Measurements from ENCODE around the gene TMTC1.

Gene TMTC1

DNA sequence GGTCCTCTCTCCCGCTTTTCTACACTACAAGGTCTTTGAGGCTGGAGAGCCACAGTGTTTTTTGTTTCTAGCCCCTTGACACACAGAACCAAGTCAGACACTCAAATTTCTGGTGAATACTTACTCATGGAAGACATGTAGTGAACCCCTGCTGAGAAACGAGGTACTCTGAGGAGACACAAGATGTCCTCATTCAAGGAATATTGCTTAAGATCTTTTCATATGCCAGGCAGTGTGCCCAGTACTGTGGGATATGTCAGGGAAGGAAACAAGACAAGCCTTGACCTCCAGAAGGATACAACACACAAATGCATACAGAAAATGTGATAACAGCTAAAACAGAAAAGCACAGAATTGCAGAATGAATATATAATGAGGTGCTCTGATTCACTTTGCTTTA is 75.9 kb downstream of the TMTC1 start:
- no peak for DNase-seq

- DNase-seq: no peak
Observed at GRCh38 chr12:29706311-29706710, 77.4 kb downstream of the TMTC1 start.

GRCh38 chr12:29703528-29703927 is 80.2 kb downstream of the TMTC1 start:
- no peak for DNase-seq

- DNase-seq: no peak
Observed at GRCh38 chr12:29702972-29703371, 80.8 kb downstream of the TMTC1 start.

- DNase-seq: no peak
Observed at GRCh38 chr12:29702222-29702621, 81.5 kb downstream of the TMTC1 start.

DNA sequence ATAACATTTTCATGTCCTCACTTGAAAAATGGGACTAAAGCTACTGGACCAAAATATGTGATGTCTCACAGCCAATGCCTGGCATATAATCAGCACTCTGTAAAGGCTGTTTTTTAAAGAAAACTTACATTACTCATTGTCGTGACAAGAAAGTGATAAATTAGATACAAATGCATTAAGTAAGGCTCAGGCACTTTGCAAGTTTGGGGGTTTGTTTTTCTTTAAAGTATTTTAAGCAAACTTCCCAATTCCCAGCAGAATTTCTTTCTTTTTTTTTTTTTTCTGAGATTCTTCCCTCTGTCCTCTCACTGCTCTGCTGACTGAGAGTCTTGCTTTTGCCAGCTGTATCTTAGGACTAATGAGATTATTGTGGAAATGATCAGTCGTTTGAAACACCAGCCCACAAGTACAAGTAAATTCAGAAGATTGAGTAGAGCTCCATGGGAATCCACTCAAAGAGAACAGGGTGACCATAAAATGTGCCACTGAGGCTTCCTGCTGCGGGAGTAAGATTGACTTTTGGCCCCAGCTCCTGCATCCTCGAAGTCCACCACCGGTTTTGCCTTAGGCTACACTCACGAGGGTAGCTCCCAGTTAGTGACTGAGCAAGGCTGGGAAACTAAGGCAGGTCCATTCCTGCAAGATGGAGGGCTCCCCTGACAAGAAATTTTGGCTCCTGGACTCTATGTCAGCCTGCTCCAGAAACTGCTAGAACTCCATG is 82.8 kb downstream of the TMTC1 start:
- no peak for DNase-seq

DNA sequence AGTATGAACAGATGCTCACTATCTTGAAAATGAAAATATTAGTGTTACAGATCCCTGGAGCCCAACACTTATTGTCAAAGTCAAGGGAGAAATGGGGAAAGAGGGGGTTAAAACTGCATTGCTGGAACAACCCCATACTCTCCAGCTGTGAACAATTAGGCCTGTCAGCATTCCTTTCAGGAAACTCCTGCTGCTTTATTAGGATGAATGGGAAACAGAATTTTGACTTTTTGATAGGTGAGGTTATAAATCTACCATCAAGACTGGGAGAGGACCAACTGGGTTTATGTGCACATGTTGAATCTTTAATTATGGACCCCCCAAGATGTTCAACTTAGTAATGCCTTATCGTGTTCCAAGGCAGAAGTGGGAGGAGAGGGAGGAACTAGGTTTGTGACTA is 85.0 kb downstream of the TMTC1 start:
- no peak for DNase-seq

- peak; percentile 11 for DNase-seq
Observed at GRCh38 chr12:29695800-29696199, 87.9 kb downstream of the TMTC1 start.

GRCh38 chr12:29695026-29695425 is 88.7 kb downstream of the TMTC1 start:
- no peak for DNase-seq

DNA sequence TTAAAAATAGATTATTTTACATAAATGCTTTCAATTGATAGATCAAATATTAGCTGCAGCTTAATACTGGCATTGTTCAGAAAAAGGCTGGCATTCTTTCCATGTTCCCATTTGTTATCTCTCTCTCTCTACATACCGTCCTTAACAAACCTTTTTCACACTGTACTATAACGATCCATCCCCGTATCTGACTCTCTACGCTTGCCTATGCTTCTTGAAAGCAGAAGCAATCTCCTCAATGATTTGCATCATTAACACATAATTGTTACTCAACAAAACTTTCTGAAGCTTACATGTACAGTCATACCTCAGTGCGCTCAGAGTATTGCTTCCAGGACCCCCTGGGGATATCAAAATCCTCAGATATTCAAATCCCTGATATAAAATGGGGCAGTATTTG is 89.7 kb downstream of the TMTC1 start:
- no peak for DNase-seq

DNA sequence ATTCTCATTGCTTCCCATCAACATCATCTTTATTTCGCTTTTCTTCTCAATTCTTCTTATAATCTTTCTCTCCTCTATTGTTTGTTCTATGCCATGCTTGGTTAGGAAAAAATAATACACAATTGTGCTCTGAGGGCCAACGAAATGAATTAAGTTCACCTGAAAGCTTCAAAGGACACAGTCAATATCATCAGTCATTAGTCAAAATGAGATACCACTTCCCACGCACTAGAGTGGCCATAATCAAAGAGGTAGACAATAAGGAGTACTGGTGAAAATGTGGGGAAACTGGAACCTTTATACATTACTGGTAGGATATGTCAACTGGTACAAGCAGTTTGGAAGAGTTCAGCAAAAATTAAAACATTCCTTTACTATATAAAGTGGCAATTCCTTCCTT is 91.5 kb downstream of the TMTC1 start:
- no peak for DNase-seq

DNA sequence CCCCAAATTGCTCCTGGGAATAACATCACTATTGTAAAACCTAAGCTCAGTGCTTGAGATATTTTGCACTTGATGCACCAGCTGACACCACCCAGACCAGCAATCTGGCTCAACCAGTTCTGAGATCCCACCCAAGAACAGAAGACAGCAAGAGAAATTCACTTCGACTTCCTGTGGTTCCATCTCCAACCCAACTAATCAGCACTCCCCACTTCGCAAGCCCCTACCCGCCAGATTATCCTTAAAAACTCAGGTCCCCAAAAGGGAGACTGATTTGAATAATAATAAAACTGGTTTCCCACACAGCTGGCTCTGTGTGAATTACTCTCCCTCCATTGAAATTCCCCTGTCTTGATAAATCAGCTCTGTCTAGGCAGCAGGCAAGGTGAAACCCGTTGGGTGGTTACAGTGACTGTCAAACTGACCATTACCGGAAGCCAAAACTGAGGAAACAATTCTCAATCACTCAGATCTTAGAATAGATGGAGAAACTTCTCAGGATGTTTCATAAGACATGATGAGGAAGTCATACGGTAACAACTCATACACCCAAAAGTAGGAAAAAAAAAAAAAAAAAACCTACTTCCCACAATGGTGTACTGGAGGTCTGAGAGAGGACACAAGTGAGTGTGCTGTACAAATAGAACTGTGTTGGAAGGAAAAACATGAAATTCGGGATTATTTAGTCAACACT is 92.4 kb downstream of the TMTC1 start:
- no peak for DNase-seq

- no peak for DNase-seq
Observed at GRCh38 chr12:29690728-29691127, 93.0 kb downstream of the TMTC1 start.

GRCh38 chr12:29688914-29689313 is 94.8 kb downstream of the TMTC1 start:
- no peak for DNase-seq

DNA sequence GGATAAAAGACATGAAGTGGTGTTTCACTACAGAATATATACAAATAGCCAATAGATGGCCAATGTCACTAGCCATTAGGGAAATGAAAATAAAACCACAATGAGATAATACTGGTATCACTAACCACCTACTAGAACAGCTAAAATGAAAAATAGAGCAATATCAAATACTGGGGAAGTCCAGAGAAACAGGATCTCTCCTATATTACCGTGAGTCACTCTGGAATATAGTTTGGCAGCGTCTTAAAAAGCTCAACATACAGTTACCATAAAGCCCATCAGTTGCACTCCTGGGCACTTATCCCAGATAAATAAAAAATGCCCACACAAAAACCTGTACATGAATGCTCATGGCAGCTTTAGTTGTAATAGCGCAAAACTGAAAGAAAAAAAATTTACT is 101.7 kb downstream of the TMTC1 start:
- no peak for DNase-seq

- no peak for DNase-seq
Observed at GRCh38 chr12:29681370-29681769, 102.4 kb downstream of the TMTC1 start.

GRCh38 chr12:29676676-29677075 is 107.1 kb downstream of the TMTC1 start:
- no peak for DNase-seq

GRCh38 chr12:29674463-29674862 is 109.3 kb downstream of the TMTC1 start:
- DNase-seq: no peak

DNA sequence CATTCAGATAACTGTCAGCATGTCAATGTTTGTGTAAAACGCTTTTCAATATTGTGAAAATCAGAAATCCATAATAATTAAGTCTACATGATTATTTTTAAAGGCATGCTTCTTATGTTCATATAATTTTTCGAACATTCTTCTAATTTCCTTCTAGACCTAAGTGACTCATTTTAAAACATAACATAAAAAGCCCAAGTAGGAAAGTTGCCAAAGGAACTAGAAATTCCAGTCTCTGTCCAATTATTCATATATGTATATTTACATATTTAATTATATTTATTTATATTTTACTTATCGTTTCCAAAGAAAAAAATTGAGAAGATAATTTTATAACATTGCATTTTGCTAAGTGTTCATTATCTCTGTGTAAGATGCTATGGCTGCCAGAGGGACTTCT is 110.4 kb downstream of the TMTC1 start:
- DNase-seq: no peak

DNA sequence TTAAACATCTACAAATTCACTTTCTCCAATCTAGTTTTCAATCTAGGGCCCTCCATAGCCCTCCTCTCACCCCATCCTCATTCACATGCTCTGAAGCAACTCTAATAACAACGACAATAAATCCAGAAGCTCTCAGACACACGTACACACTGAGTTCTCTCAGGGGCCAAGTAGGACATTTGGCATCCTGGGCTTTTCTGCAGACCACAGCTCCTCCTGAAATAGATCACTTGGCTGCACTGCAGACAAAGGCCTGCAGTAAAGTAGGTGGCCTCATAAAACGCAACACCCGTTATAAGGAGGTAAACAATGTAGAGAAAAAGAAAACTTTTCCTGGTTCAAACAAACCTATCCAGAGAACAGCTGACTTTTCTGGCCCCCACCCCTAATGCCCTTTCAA is 111.2 kb downstream of the TMTC1 start:
- no peak for DNase-seq

GRCh38 chr12:29671742-29672141 is 112.0 kb downstream of the TMTC1 start:
- DNase-seq: no peak

- no peak for DNase-seq
Observed at GRCh38 chr12:29667011-29667410, 116.7 kb downstream of the TMTC1 start.

DNA sequence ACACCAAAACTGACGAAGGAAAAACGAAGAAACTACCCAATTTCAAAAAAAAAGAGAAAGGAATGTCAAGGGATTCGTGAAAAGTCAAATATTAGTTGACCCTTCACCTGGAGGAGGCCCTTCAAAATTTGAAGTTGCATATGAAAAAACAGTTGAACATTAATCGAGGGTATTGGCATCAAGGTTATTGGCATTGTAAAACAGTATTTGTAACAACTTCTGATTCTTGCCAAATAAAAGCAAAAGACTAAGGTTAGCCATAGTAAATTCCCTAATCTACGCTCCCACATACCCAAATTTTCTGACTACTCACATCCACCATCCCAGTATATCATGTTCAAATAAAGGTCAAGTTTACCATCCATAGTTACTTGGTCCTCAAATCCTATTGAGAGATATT is 118.6 kb downstream of the TMTC1 start:
- no peak for DNase-seq

- no peak for DNase-seq
Observed at GRCh38 chr12:29662734-29663323, 120.9 kb downstream of the TMTC1 start.
